RWPE2 (cell line): ENCODE data around the gene NDE1.

Experiments
- ATAC-seq: fragments of 200-7000 bp; cut with Tn5 transposase; 3 replicates; pipeline ENCODE4 v1.9.1; 2021; ENCODE audit warnings: low read depth
- DNase-seq: peaks from one replicate; pipeline ENCODE4 v3.0.0-alpha.2; 2020; ENCODE audit warnings: low spot score
- H3K27ac ChIP-seq: fragments of 450-650 bp; 2 replicates; pipeline ENCODE4 v1.5.1; 2017; ENCODE audit warnings: mild to moderate bottlenecking; ENCODE audit not compliant: poor library complexity, severe bottlenecking
- H3K27me3 ChIP-seq: fragments of 250-450 bp; sonication (Bioruptor Pico); 2 replicates; pipeline ENCODE4 v1.5.1; 2021; ENCODE audit warnings: mild to moderate bottlenecking, moderate library complexity; ENCODE audit not compliant: insufficient read depth, poor library complexity, severe bottlenecking
- H3K36me3 ChIP-seq: fragments of 250-450 bp; sonication (Bioruptor Pico); 2 replicates; pipeline ENCODE4 v1.5.1; 2020; ENCODE audit warnings: low read depth, mild to moderate bottlenecking, moderate library complexity
- H3K4me1 ChIP-seq: fragments of 250-450 bp; sonication (Bioruptor Pico); 2 replicates; pipeline ENCODE4 v1.5.1; 2021; ENCODE audit warnings: mild to moderate bottlenecking, moderate library complexity; ENCODE audit not compliant: insufficient read depth, poor library complexity, severe bottlenecking
- H3K4me3 ChIP-seq: fragments of 250-450 bp; sonication (Bioruptor Pico); 2 replicates; pipeline ENCODE4 v1.5.1; 2021; ENCODE audit warnings: mild to moderate bottlenecking, moderate library complexity; ENCODE audit not compliant: severe bottlenecking
- H3K9me3 ChIP-seq: fragments of 250-450 bp; sonication (Bioruptor Pico); 2 replicates; pipeline ENCODE4 v1.5.1; 2021; ENCODE audit warnings: mild to moderate bottlenecking, moderate library complexity; ENCODE audit not compliant: severe bottlenecking
- CTCF ChIP-seq: fragments of 450-650 bp; IDR thresholded peaks from one replicate; pipeline ENCODE4 v1.5.1; 2017; ENCODE audit warnings: mild to moderate bottlenecking, moderate library complexity; ENCODE audit not compliant: poor library complexity, severe bottlenecking

NDE1 gene

GRCh38 chr16:15609286-15609649 lies 40.8 kb upstream of the NDE1 start:
- ATAC-seq (no peak), DNase-seq (no peak)
- Histone ChIP-seq H3K27ac (no peak overlapping the region), H3K4me3 (no peak overlapping the region), H3K27me3 (no peaks in the 10 kb centered on the region), H3K4me1 (peaks cover 13% of the 10 kb centered on the region), H3K9me3 (no peaks in the 10 kb centered on the region), H3K36me3 (peaks cover 64% of the 10 kb centered on the region)
- no peak for TF ChIP-seq CTCF

GRCh38 chr16:15610369-15610871 lies 39.6 kb upstream of the NDE1 start:
- Histone ChIP-seq H3K27me3 (no peaks in the 10 kb centered on the region), H3K4me1 (peaks cover 13% of the 10 kb centered on the region), H3K9me3 (no peaks in the 10 kb centered on the region), H3K4me3 (no peak overlapping the region), H3K27ac (no peak overlapping the region), H3K36me3 (peaks cover 62% of the 10 kb centered on the region)
- ATAC-seq, result no peak
- DNase-seq, result no peak
- TF ChIP-seq CTCF, result no peak

- peaks cover 71% of the 10 kb centered on the region for H3K36me3 ChIP-seq
- peaks cover 13% of the 10 kb centered on the region for H3K4me1 ChIP-seq
- TF ChIP-seq CTCF, result no peak
- no peak overlapping the region for H3K27ac ChIP-seq
- ATAC-seq, result no peak
- no peaks in the 10 kb centered on the region for H3K27me3 ChIP-seq
- H3K9me3 ChIP-seq, result no peaks in the 10 kb centered on the region
- DNase-seq, result no peak
- no peak overlapping the region for H3K4me3 ChIP-seq
Observed at GRCh38 chr16:15611610-15612009, 38.4 kb upstream of the NDE1 start.

- Histone ChIP-seq H3K9me3 (no peaks in the 10 kb centered on the region), H3K27ac (peak overlapping the region; percentile 88), H3K4me1 (peaks cover 13% of the 10 kb centered on the region), H3K27me3 (no peaks in the 10 kb centered on the region), H3K4me3 (no peak overlapping the region), H3K36me3 (peaks cover 74% of the 10 kb centered on the region)
- ATAC-seq (peak; percentile 98), DNase-seq (no peak)
- no peak for TF ChIP-seq CTCF
Observed at GRCh38 chr16:15613676-15614075, 36.4 kb upstream of the NDE1 start.

GRCh38 chr16:15616012-15616411 lies 34.0 kb upstream of the NDE1 start:
- Histone ChIP-seq H3K27ac (no peak overlapping the region), H3K27me3 (no peaks in the 10 kb centered on the region), H3K4me3 (no peak overlapping the region), H3K4me1 (peaks cover 13% of the 10 kb centered on the region), H3K9me3 (no peaks in the 10 kb centered on the region), H3K36me3 (peaks cover 72% of the 10 kb centered on the region)
- no peak for DNase-seq
- no peak for TF ChIP-seq CTCF
- ATAC-seq, result no peak
